CD4-positive, CD25-positive, alpha-beta regulatory T cell (primary cell): ENCODE measurements around the gene S100A9. TPM values are rescaled to one million over a fixed set of nuclear protein-coding genes. Genes with fewer than 3 reads are reported as not detected.
"Not testable (repeated sequence)": the region's sequence is repeated elsewhere in the genome, so short reads cannot be mapped to it uniquely, and the experiment has no call there.

Source experiments
- ATAC-seq, 2 donors: fragments of 150-1000 bp; cut with Tn5 transposase; one replicate each; pipeline ENCODE4 v1.10.0; 2021; ENCODE audit warnings: low read depth in 2 of 2, moderate number of reproducible peaks in 2 of 2, moderate library complexity in 1 of 2
- DNase-seq, 3 donors: peaks; one replicate each; pipeline versions ENCODE4 v3.0.0 to v3.0.0-alpha.2; 2012 to 2022; ENCODE audit warnings: mixed read lengths in 1 of 3
- H3K27ac ChIP-seq: one replicate; pipeline ENCODE4 v1.7.0; 2013; ENCODE audit warnings: mild to moderate bottlenecking, low read length; ENCODE audit not compliant: insufficient read depth, poor library complexity, severe bottlenecking
- H3K27me3 ChIP-seq: one replicate; pipeline ENCODE4 v1.7.0; 2013; ENCODE audit warnings: low read length; ENCODE audit not compliant: control insufficient read depth, insufficient read depth
- H3K36me3 ChIP-seq: one replicate; pipeline ENCODE4 v1.7.0; 2013; ENCODE audit warnings: mild to moderate bottlenecking, low read length, moderate library complexity; ENCODE audit not compliant: control insufficient read depth, insufficient read depth
- H3K4me1 ChIP-seq: 2 replicates; pipeline ENCODE4 v1.7.0; 2013; ENCODE audit warnings: mild to moderate bottlenecking, low read length; ENCODE audit not compliant: insufficient read depth, control insufficient read depth, poor library complexity, severe bottlenecking
- H3K4me3 ChIP-seq: one replicate; pipeline ENCODE4 v1.7.0; 2013; ENCODE audit warnings: low read depth, mild to moderate bottlenecking, low read length, moderate library complexity
- H3K9me3 ChIP-seq, 2 experiments: 1 replicate in 1 of 2; 2 replicates in 1 of 2; pipeline ENCODE4 v1.7.0; 2013; ENCODE audit warnings: low read length in 2 of 2, mild to moderate bottlenecking in 1 of 2, moderate library complexity in 1 of 2; ENCODE audit not compliant: control insufficient read depth in 2 of 2
- H3K27ac Mint-ChIP-seq, 3 donors: one replicate each; pipeline ENCODE4 v1.8.0; 2020 to 2022; ENCODE audit warnings: mild to moderate bottlenecking in 3 of 3, mixed read lengths in 3 of 3, moderate library complexity in 2 of 3
- H3K27me3 Mint-ChIP-seq: one replicate; pipeline ENCODE4 v1.8.0; 2022; ENCODE audit warnings: mild to moderate bottlenecking, mixed read lengths
- H3K36me3 Mint-ChIP-seq: one replicate; pipeline ENCODE4 v1.8.0; 2020; ENCODE audit warnings: mixed read lengths
- H3K4me1 Mint-ChIP-seq, 4 donors: one replicate each; pipeline ENCODE4 v1.8.0; 2020 to 2022; ENCODE audit warnings: mixed read lengths in 4 of 4, mild to moderate bottlenecking in 1 of 4
- H3K4me3 Mint-ChIP-seq, 4 donors: one replicate each; pipeline ENCODE4 v1.8.0; 2020 to 2022; ENCODE audit warnings: mild to moderate bottlenecking in 4 of 4, mixed read lengths in 4 of 4, moderate library complexity in 3 of 4
- H3K9me3 Mint-ChIP-seq, 7 donors: one replicate each; pipeline ENCODE4 v1.8.0; 2020 to 2022; ENCODE audit warnings: mixed read lengths in 7 of 7, mild to moderate bottlenecking in 3 of 7, moderate library complexity in 2 of 7
- polyA plus RNA-seq, 4 donors: library from polyadenylated mRNA; unstranded; fragments of 300-500 nt; fragmentation: Illumina TruSeq; gene quantifications; one replicate each; pipeline ENCODE4 v1.2.3, GENCODE V29; 2021
- total RNA-seq: library from RNA; stranded (reverse); gene quantifications from one replicate; pipeline ENCODE4 v1.2.3, GENCODE V29; 2022

Gene S100A9
- total and polyA plus RNA-seq, 5 donors from 2014 or later: 0.96 to 37.6 (median 8.6) TPM; not detected in 1

GRCh38 chr1:153405825-153406599 is 48.4 kb downstream of the S100A9 start:
- not testable (repeated sequence) for DNase-seq, H3K9me3 ChIP-seq, H3K9me3 Mint-ChIP-seq, ATAC-seq, H3K27me3 ChIP-seq, H3K27ac ChIP-seq, H3K36me3 Mint-ChIP-seq, H3K4me3 ChIP-seq, H3K4me1 ChIP-seq, H3K36me3 ChIP-seq
- peak overlapping the region in 2 of 4 donors; percentile 7 to 27 for H3K4me3 Mint-ChIP-seq
- peak overlapping the region in 1 of 3 donors; percentile 82 for H3K27ac Mint-ChIP-seq
- H3K27me3 Mint-ChIP-seq: peaks cover 19% of the 10 kb centered on the region
- H3K4me1 Mint-ChIP-seq: peaks cover 0 to 24% (median 1%) of the 10 kb centered on the region in 4 donors

GRCh38 chr1:153407274-153407673 is 49.6 kb downstream of the S100A9 start:
- not testable (repeated sequence) for H3K4me3 ChIP-seq, H3K36me3 Mint-ChIP-seq, H3K27me3 ChIP-seq, H3K4me3 Mint-ChIP-seq, H3K4me1 ChIP-seq, H3K27ac ChIP-seq, ATAC-seq, H3K9me3 Mint-ChIP-seq, H3K9me3 ChIP-seq, H3K36me3 ChIP-seq
- Mint-ChIP-seq H3K27ac (peak overlapping the region in 1 of 3 donors; percentile 32), H3K4me1 (peaks cover 0 to 24% (median 1%) of the 10 kb centered on the region in 4 donors), H3K27me3 (peaks cover 19% of the 10 kb centered on the region)
- peak in 2 of 3 donors; percentile 13 to 50 for DNase-seq

Other genes with a start within 250 kb of the S100A9 start
- not detected for gene SPRR2F, start 244.3 kb upstream of the S100A9 start, total RNA-seq
- gene SPRR2F, start 244.3 kb upstream of the S100A9 start, polyA plus RNA-seq: not detected
- gene SPRR2G, start 207.0 kb upstream of the S100A9 start, total RNA-seq: not detected
- gene SPRR2G, start 207.0 kb upstream of the S100A9 start, polyA plus RNA-seq: not detected
- gene LELP1, start 154.4 kb upstream of the S100A9 start, total RNA-seq: not detected
- not detected for gene LELP1, start 154.4 kb upstream of the S100A9 start, polyA plus RNA-seq
- not detected for gene PRR9, start 140.3 kb upstream of the S100A9 start, total RNA-seq
- not detected for gene PRR9, start 140.3 kb upstream of the S100A9 start, polyA plus RNA-seq
- gene LORICRIN, start 98.2 kb upstream of the S100A9 start, total RNA-seq: not detected
- gene LORICRIN, start 98.2 kb upstream of the S100A9 start, polyA plus RNA-seq: not detected
- not detected for gene PGLYRP3, start 44.9 kb upstream of the S100A9 start, total RNA-seq
- not detected for gene PGLYRP3, start 44.9 kb upstream of the S100A9 start, polyA plus RNA-seq
- gene PGLYRP4, start 9.0 kb upstream of the S100A9 start, total RNA-seq: 0.20 TPM
- under 1 TPM in 2 of 4 donors, not detected in 2; 0.08 to 0.22 TPM for gene PGLYRP4, start 9.0 kb upstream of the S100A9 start, polyA plus RNA-seq
- gene S100A12, start 17.8 kb downstream of the S100A9 start, total RNA-seq: not detected
- 1 to 10 TPM in 1 of 4 donors, under 1 TPM in 1, not detected in 2; 0.51 to 2.2 TPM for gene S100A12, start 17.8 kb downstream of the S100A9 start, polyA plus RNA-seq
- not detected for gene S100A8, start 33.2 kb downstream of the S100A9 start, total RNA-seq
- 10 to 100 TPM in 1 of 4 donors, 1 to 10 TPM in 2, not detected in 1; 2.7 to 32.7 (median 7.8) TPM for gene S100A8, start 33.2 kb downstream of the S100A9 start, polyA plus RNA-seq
- not detected for gene S100A7A, start 58.7 kb downstream of the S100A9 start, total RNA-seq
- not detected for gene S100A7A, start 58.7 kb downstream of the S100A9 start, polyA plus RNA-seq
- not detected for gene S100A7, start 102.8 kb downstream of the S100A9 start, total RNA-seq
- gene S100A7, start 102.8 kb downstream of the S100A9 start, polyA plus RNA-seq: not detected
- 304 TPM for gene S100A6, start 178.1 kb downstream of the S100A9 start, total RNA-seq
- gene S100A6, start 178.1 kb downstream of the S100A9 start, polyA plus RNA-seq: 1,000 to 10,000 TPM in 2 of 4 donors, 100 to 1,000 TPM in 2; 660 to 1,174 (median 946) TPM
- 1.8 TPM for gene S100A5, start 183.1 kb downstream of the S100A9 start, total RNA-seq
- gene S100A5, start 183.1 kb downstream of the S100A9 start, polyA plus RNA-seq: 1 to 10 TPM; 1.2 to 3.0 (median 1.7) TPM
- 928 TPM for gene S100A4, start 188.0 kb downstream of the S100A9 start, total RNA-seq
- 1,000 to 10,000 TPM; 2,534 to 4,309 (median 3,364) TPM for gene S100A4, start 188.0 kb downstream of the S100A9 start, polyA plus RNA-seq
- gene S100A3, start 191.4 kb downstream of the S100A9 start, total RNA-seq: not detected
- not detected for gene S100A3, start 191.4 kb downstream of the S100A9 start, polyA plus RNA-seq
- not detected for gene S100A2, start 208.0 kb downstream of the S100A9 start, total RNA-seq
- not detected for gene S100A2, start 208.0 kb downstream of the S100A9 start, polyA plus RNA-seq